C4-2B (cell line): ENCODE results near the gene ARMC2.

Experiments used
- H3K27ac ChIP-seq: fragments of 450-650 bp; 2 replicates; pipeline ENCODE4 v1.5.1; 2017
- ZFX ChIP-seq: fragments of 450-650 bp; IDR thresholded peaks from 2 replicates; pipeline ENCODE4 v1.6.1; 2017
- TF ChIP-seq, protein P1 (sequence below): fragments of 450-650 bp; conservative IDR thresholded peaks from 2 replicates; pipeline ENCODE4 v1.5.1; 2017; ENCODE audit warnings: mild to moderate bottlenecking

ARMC2 gene, protein sequence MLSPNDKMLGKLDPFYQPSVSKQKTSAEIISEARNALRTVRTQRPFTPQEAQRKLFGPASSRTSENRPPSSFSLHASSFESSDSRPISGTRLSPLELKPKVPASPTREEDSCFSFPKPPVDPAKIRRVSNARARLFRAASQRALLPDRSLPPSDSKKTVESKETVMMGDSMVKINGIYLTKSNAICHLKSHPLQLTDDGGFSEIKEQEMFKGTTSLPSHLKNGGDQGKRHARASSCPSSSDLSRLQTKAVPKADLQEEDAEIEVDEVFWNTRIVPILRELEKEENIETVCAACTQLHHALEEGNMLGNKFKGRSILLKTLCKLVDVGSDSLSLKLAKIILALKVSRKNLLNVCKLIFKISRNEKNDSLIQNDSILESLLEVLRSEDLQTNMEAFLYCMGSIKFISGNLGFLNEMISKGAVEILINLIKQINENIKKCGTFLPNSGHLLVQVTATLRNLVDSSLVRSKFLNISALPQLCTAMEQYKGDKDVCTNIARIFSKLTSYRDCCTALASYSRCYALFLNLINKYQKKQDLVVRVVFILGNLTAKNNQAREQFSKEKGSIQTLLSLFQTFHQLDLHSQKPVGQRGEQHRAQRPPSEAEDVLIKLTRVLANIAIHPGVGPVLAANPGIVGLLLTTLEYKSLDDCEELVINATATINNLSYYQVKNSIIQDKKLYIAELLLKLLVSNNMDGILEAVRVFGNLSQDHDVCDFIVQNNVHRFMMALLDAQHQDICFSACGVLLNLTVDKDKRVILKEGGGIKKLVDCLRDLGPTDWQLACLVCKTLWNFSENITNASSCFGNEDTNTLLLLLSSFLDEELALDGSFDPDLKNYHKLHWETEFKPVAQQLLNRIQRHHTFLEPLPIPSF

DNA sequence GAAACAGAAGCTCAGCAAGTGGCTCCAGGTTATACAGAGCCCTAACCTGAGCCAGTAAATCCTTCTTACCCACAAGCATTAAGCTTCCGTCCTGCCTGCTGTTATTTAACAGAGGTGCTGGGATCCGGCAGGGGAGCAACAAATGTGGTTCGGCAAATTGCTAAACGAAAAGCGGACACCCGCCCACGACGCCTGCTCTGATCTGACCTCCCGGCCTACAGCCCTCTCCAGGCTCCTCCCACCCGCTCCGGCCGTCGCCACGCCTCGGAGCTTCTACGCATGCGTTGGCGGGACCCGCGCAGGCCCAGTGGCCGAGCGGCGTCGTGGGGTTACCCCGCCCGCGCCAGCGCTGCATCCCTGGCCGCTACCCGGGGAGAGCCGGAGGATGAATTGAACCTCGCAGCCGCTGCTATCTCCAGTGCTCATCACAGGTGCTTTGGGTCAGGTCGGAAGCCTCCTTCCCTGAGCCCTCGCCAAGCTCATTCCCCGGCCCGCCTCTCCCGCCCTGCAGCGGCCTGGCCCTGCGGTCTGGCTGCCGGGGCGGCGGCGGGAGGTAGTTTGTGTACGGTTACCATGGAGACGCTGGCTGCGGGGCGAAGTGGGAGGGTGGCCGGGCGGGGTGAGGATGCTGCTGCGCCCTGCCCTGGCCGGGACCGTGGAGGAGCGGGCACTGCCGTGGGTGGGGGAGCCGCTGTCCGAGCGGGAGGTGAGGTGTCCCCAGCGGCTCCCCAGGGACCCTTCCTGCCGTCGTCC is at the start of gene ARMC2:
Gene ARMC2 (plus strand): TSS at position 307 of the 753 bp plus-strand sequence. CDS start 5,846 bp downstream, outside the sequence.
- TF ChIP-seq, protein P1, sequence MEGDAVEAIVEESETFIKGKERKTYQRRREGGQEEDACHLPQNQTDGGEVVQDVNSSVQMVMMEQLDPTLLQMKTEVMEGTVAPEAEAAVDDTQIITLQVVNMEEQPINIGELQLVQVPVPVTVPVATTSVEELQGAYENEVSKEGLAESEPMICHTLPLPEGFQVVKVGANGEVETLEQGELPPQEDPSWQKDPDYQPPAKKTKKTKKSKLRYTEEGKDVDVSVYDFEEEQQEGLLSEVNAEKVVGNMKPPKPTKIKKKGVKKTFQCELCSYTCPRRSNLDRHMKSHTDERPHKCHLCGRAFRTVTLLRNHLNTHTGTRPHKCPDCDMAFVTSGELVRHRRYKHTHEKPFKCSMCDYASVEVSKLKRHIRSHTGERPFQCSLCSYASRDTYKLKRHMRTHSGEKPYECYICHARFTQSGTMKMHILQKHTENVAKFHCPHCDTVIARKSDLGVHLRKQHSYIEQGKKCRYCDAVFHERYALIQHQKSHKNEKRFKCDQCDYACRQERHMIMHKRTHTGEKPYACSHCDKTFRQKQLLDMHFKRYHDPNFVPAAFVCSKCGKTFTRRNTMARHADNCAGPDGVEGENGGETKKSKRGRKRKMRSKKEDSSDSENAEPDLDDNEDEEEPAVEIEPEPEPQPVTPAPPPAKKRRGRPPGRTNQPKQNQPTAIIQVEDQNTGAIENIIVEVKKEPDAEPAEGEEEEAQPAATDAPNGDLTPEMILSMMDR, result no peak
- TF ChIP-seq ZFX, result peak; percentile 67
- H3K27ac ChIP-seq, result peak within 1 kb of the TSS; percentile 39

DNA sequence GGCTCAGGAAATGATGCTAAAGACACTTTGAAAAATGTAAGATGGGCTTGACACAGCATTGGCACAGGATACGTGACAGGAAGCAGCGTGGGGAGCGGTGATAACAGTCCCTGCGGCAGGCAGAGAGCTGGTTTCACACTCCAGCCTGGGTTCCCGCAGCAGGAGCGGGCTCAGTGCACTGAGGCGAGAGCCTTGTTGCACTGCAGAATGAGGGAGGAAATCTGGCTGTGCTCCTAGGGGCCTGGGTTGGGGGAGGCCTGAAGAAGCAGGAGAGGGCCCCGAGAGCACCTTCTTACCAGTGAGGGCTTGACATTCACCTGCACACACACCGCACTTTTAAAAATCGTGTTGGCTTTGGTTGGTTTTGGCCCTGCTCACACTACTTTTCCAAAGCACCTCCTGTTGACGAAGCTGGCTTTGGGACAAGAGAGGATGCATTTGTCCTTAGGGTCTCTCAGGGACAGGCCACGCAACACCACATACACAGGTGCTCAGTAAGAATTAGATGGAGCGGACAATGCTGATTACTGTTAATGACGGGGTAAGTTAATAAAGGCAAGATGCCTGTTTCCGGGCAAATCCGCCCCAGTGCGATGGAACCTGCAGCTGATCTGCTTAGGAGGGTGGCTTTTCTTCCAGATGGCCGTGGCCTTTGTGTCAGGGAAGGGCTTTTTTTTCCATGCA is 49.4 kb upstream of the ARMC2 start:
- H3K27ac ChIP-seq, result no peak overlapping the region
- TF ChIP-seq ZFX, result no peak
- TF ChIP-seq, protein P1, result no peak

DNA sequence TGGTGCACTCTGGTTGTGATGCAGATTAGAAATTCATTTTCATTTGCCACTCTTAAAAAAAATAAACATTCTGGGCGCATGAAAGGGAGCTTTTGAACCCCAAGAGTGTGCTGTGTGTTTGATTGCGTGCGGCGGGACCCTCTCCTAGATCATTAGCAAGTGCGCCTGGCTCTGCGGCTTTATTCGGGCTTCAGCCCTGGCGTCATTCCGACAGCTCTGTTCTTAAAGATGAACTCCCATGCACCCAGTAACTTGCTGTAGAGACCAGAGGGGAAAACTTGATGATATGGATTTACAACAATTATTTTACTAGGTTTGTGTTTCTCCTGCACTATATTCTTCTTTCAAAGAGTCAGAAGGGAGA is 48.9 kb upstream of the ARMC2 start:
- no peak overlapping the region for H3K27ac ChIP-seq
- no peak for TF ChIP-seq ZFX
- TF ChIP-seq, protein P1, result no peak

DNA sequence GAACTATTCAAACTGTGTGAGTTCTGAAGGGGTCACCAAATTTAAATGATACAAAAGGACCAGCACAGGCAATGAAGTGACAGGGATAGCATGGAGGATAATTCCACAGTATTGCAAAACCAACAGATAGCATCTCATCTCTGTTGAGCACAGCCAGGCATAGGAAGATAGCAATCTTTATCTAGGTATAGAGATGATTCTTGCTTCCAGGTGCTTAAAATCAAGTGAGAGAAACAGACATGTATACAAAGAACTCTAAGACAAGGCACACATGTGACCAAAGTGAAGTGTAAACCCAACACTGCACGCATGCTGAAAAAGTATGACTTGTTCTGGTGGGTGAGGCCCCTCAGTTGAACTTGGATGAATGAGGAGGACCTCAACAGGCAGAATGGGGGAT is 48.4 kb upstream of the ARMC2 start:
- TF ChIP-seq, protein P1, result no peak
- TF ChIP-seq ZFX, result no peak
- H3K27ac ChIP-seq, result no peak overlapping the region

DNA sequence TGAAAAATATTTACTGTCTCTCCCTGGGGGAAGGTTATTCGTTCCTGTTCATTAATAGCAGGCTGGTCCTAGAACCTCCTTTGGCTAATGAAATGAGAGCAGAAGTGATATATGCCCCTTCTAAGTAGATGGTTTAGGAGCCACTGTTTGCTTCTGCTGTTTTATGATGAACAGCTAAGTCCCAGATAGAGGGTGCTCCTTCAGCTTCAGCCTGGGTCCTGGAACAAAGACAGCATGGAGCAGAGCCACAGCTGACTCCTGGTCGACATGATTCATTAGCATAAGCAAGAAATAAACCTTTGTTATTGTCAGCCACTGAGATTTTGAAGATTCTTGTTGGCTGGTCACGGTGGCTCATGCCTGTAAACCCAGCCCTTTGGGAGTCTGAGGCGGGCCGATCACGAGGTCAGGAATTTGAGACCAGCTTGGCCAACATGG is 47.8 kb upstream of the ARMC2 start:
- no peak for TF ChIP-seq ZFX
- TF ChIP-seq, protein P1, result no peak

DNA sequence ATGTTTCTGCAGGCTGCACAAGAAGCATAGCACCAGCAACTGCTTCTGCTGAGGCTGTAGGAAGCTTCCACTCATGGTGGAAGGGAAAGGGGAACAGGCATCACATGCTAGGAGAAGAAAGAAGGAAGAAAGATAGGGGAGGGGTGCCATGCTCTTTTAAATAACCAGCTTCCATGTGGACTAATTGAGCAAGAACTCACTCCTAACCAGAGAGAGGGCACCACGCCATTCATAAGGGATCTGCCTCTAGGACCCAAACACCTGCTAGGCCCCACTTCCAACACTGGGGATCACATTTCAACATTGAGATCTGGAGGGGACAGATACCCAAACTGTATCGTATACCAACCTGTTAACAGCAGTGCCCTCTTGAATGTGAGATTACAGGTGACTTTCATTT is 46.9 kb upstream of the ARMC2 start:
- no peak overlapping the region for H3K27ac ChIP-seq

More for the DNA sequence above, 47.8 kb upstream of the ARMC2 start:
- H3K27ac ChIP-seq, result no peak overlapping the region

More for the DNA sequence above, 46.9 kb upstream of the ARMC2 start:
- TF ChIP-seq, protein P1, result no peak
- no peak for TF ChIP-seq ZFX
